GM18858 (cell line): ENCODE data around the gene PIP4K2C.
"Not testable (repeated sequence)": the region's sequence is repeated elsewhere in the genome, so short reads cannot be mapped to it uniquely, and the experiment has no call there.

ENCODE experiments used
- ATAC-seq: cut with Tn5 transposase; IDR thresholded peaks from one replicate; pipeline ENCODE4 v1.9.1; 2021; ENCODE audit not compliant: unreplicated experiment

The PIP4K2C gene

GRCh38 chr12:57632958-57633840 is 42.2 kb downstream of the PIP4K2C start, which contains the start of gene B4GALNT1:
TSS of gene B4GALNT1 (minus strand) at chr12:57633201. CDS start at chr12:57632132, 1,069 bp downstream.
- peak; percentile 70 for ATAC-seq

DNA sequence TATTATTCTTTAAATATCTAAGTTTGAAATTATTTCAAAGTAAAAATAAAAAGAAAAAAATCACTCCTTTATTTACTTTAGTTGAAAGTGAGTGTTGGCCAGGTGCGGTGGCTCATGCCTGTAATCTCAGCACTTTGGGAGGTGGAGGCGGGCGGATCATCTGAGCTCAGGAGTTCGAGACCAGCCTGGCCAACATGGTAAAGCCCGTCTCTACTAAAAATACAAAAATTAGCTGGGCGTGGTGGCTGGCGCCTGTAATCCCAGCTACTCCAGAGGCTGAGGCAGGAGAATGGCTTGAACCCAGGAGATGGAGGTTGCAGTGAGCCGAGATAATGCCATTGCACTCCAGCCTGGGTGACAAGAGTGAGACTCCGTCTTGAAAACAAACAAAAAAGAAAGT is 45.7 kb downstream of the PIP4K2C start:
- not testable (repeated sequence) for ATAC-seq

- ATAC-seq: no peak
Measured at GRCh38 chr12:57637364-57637763, 46.4 kb downstream of the PIP4K2C start.

- no peak for ATAC-seq
Measured at GRCh38 chr12:57638096-57638495, 47.1 kb downstream of the PIP4K2C start.

GRCh38 chr12:57640175-57641042 is 49.4 kb downstream of the PIP4K2C start:
- no peak for ATAC-seq

DNA sequence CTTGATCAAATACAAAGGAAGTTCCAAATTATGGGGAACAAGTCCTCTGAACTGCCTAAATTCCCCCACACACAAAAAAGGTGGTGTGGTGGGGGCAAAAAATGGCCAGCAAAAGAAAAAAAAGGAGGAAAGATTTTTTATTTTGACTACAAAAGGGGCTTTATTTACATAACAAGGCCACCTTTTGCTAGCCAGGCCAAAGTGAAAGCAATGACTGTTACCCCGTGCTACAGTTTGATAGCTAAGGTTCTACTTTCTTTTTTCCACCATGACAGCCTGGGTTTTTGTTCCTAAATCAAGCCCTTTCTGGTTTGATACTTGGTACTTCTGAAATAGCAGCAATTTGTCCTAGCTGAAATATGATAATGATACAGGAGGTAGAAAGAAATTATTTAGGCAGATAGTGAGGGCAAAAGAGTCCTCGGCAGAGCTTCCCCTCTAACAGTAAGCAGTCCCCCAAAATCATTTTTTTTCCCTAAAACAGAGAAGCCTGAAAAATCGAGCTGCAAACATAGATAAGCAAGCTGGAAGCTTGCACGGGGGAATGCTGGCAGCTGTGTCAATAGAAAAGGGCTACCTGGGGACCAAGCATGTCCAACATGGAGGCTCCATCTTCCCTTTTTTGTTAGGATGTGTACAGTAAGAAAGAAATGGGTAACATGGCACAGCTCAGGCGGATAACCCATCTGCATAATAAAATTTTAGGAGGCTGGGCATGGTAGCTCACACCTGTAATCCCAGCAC is 50.9 kb downstream of the PIP4K2C start:
- ATAC-seq: no peak

- ATAC-seq: not testable (repeated sequence)
Measured at GRCh38 chr12:57645990-57646658, 55.1 kb downstream of the PIP4K2C start.

DNA sequence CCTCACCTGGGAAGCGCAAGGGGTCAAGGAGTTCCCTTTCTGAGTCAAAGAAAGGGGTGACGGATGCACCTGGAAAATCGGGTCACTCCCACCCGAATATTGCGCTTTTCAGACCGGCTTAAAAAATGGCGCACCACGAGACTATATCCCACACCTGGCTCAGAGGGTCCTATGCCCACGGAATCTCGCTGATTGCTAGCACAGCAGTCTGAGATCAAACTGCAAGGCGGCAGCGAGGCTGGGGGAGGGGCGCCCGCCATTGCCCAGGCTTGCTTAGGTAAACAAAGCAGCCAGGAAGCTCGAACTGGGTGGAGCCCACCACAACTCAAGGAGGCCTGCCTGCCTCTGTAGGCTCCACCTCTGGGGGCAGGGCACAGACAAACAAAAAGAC is 55.7 kb downstream of the PIP4K2C start:
- not testable (repeated sequence) for ATAC-seq
